HepG2 (cell line): ENCODE data around the gene IL4I1. TPM values are rescaled to one million over a fixed set of nuclear protein-coding genes. Genes with fewer than 3 reads are reported as not detected.

ENCODE experiments used
- ADNP ChIP-seq: sonication (generic); formaldehyde crosslinking; IDR thresholded peaks from 2 replicates; pipeline ENCODE4 v1.4.0; 2020; ENCODE audit warnings: missing genetic modification reagents
- ASH2L ChIP-seq: fragments of 300-600, 200-600 bp; sonication (generic); IDR thresholded peaks from 2 replicates; pipeline ENCODE4 v1.7.0; 2017; ENCODE audit warnings: low read depth, mild to moderate bottlenecking, moderate library complexity, mixed read lengths, low read length; ENCODE audit not compliant: insufficient read length
- CBFB ChIP-seq: sonication (generic); formaldehyde crosslinking; IDR thresholded peaks from 2 replicates; pipeline ENCODE4 v1.4.0; 2020; ENCODE audit warnings: missing genetic modification reagents
- E2F2 ChIP-seq: sonication (generic); formaldehyde crosslinking; IDR thresholded peaks from 2 replicates; pipeline ENCODE4 v1.4.0; 2020; ENCODE audit warnings: missing genetic modification reagents, borderline replicate concordance
- EHMT2 ChIP-seq: fragments of 200-600 bp; sonication (generic); IDR thresholded peaks from 2 replicates; pipeline ENCODE4 v1.7.0; 2017; ENCODE audit warnings: antibody characterized with exemption, low read depth, low read length, borderline replicate concordance
- GATAD1 ChIP-seq: IDR thresholded peaks from 2 replicates; pipeline ENCODE4 v1.6.1; 2016; ENCODE audit warnings: missing genetic modification reagents, missing compliant biosample characterization
- GLI4 ChIP-seq: sonication (generic); formaldehyde crosslinking; IDR thresholded peaks from 2 replicates; pipeline ENCODE4 v1.5.1; 2020; ENCODE audit warnings: missing genetic modification reagents, mild to moderate bottlenecking, moderate library complexity, borderline replicate concordance
- GRHL1 ChIP-seq: sonication (generic); formaldehyde crosslinking; conservative IDR thresholded peaks from 2 replicates; pipeline ENCODE4 v1.8.0; 2022; ENCODE audit warnings: missing genetic modification reagents
- MAZ ChIP-seq, 2 experiments: sonication (generic) in 1 of 2; formaldehyde crosslinking in 1 of 2; IDR thresholded peaks; 2 replicates each; pipeline versions ENCODE4 v1.5.0 to v1.6.1; 2012 to 2020; ENCODE audit warnings: low read depth in 2 of 2, mild to moderate bottlenecking in 2 of 2, borderline replicate concordance in 1 of 2, improper control_type of control experiment in 1 of 2, low read length in 1 of 2, missing genetic modification reagents in 1 of 2, moderate library complexity in 1 of 2
- MTF1 ChIP-seq: sonication (generic); formaldehyde crosslinking; IDR thresholded peaks from 2 replicates; pipeline ENCODE4 v1.5.0; 2020; ENCODE audit warnings: missing genetic modification reagents
- PAX8 ChIP-seq: sonication (generic); formaldehyde crosslinking; IDR thresholded peaks from 2 replicates; pipeline ENCODE4 v1.8.0; 2022; ENCODE audit warnings: mild to moderate bottlenecking, missing genetic modification reagents, borderline replicate concordance
- SIN3B ChIP-seq: fragments of 150-350 bp; IDR thresholded peaks from 2 replicates; pipeline ENCODE4 v1.6.1; 2014; ENCODE audit warnings: low read length
- TCF7 ChIP-seq: sonication (generic); IDR thresholded peaks from 2 replicates; pipeline ENCODE4 v1.6.1; 2016; ENCODE audit warnings: antibody characterized with exemption, low read depth
- ZFP62 ChIP-seq: sonication (generic); formaldehyde crosslinking; IDR thresholded peaks from 2 replicates; pipeline ENCODE4 v1.4.0; 2020; ENCODE audit warnings: missing genetic modification reagents
- ZNF101 ChIP-seq: sonication (generic); formaldehyde crosslinking; IDR thresholded peaks from 2 replicates; pipeline ENCODE4 v1.4.0; 2020; ENCODE audit warnings: mild to moderate bottlenecking, low read depth, missing genetic modification reagents, borderline replicate concordance
- ZNF12 ChIP-seq: sonication (generic); formaldehyde crosslinking; IDR thresholded peaks from 2 replicates; pipeline ENCODE4 v1.5.0; 2020; ENCODE audit warnings: missing genetic modification reagents
- ZNF260 ChIP-seq: sonication (generic); formaldehyde crosslinking; IDR thresholded peaks from 2 replicates; pipeline ENCODE4 v1.4.0; 2020; ENCODE audit warnings: missing genetic modification reagents, low read depth, mild to moderate bottlenecking, borderline replicate concordance
- ZNF562 ChIP-seq: sonication (generic); formaldehyde crosslinking; IDR thresholded peaks from 2 replicates; pipeline ENCODE4 v1.8.0; 2022; ENCODE audit warnings: missing genetic modification reagents, borderline replicate concordance
- ZNF773 ChIP-seq: sonication (generic); formaldehyde crosslinking; IDR thresholded peaks from 2 replicates; pipeline ENCODE4 v1.4.0; 2020; ENCODE audit warnings: missing genetic modification reagents, borderline replicate concordance
- ZNF790 ChIP-seq: sonication (generic); formaldehyde crosslinking; IDR thresholded peaks from 2 replicates; pipeline ENCODE4 v1.8.0; 2022; ENCODE audit warnings: missing genetic modification reagents, mild to moderate bottlenecking, borderline replicate concordance
- ZSCAN30 ChIP-seq: sonication (generic); formaldehyde crosslinking; IDR thresholded peaks from 2 replicates; pipeline ENCODE4 v1.5.0; 2020; ENCODE audit warnings: mild to moderate bottlenecking, missing genetic modification reagents
- polyA plus RNA-seq, 8 experiments: library from polyadenylated mRNA; depleted of rRNA in 3 of 8; stranded (reverse) in 7 of 8; unstranded in 1 of 8; fragments of >200 nt; fragmentation: Illumina TruSeq in 4 of 8; extraction: Trizol in 4 of 8; gene quantifications; 2 replicates each; pipeline versions ENCODE4 v1.2.1 to v1.2.3, GENCODE V29; 2011 to 2016; ENCODE audit warnings: low read depth in 4 of 8, missing spikeins in 1 of 8, mixed read lengths in 1 of 8; ENCODE audit not compliant: insufficient read depth in 1 of 8
- total RNA-seq, 5 experiments: library from RNA; depleted of rRNA; stranded (reverse); fragments of >200 nt; fragmentation: Illumina TruSeq; extraction: Trizol; gene quantifications; 2 replicates each; pipeline ENCODE4 v1.2.3, GENCODE V29; 2016; ENCODE audit warnings: low read depth in 1 of 5
- TF ChIP-seq, protein P1 (sequence below): sonication (generic); formaldehyde crosslinking; IDR thresholded peaks from 2 replicates; pipeline ENCODE4 v1.8.0; 2022; ENCODE audit warnings: missing genetic modification reagents, mild to moderate bottlenecking, borderline replicate concordance
- TF ChIP-seq, protein P2 (sequence below): sonication (generic); formaldehyde crosslinking; IDR thresholded peaks from 2 replicates; pipeline ENCODE4 v1.5.1; 2020; ENCODE audit warnings: mild to moderate bottlenecking, missing genetic modification reagents

Gene IL4I1
- total and polyA plus RNA-seq, 2 of the 13 experiments (the other 11 are each of a cell fraction or from before 2014, with no cell fraction given), result not detected

- TF ChIP-seq ZNF562 (CRISPR knock-in tag), result no peak
- no peak; the same call in 1 of the 2 replicates for TF ChIP-seq SIN3B
- TF ChIP-seq ZSCAN30 (CRISPR knock-in tag), result no peak; the same call in 1 of the 2 replicates
- no peak for TF ChIP-seq MTF1 (CRISPR knock-in tag)
- TF ChIP-seq ASH2L, result peak; percentile 68
- no peak for TF ChIP-seq PAX8 (CRISPR knock-in tag)
- peak; percentile 70; the same call in 1 of the 2 replicates for TF ChIP-seq EHMT2
- TF ChIP-seq ZNF773 (CRISPR knock-in tag), result no peak
- TF ChIP-seq ADNP (CRISPR knock-in tag), result no peak
- TF ChIP-seq GRHL1, result no peak
- TF ChIP-seq ZFP62 (CRISPR knock-in tag), result no peak
- TF ChIP-seq, protein P1, sequence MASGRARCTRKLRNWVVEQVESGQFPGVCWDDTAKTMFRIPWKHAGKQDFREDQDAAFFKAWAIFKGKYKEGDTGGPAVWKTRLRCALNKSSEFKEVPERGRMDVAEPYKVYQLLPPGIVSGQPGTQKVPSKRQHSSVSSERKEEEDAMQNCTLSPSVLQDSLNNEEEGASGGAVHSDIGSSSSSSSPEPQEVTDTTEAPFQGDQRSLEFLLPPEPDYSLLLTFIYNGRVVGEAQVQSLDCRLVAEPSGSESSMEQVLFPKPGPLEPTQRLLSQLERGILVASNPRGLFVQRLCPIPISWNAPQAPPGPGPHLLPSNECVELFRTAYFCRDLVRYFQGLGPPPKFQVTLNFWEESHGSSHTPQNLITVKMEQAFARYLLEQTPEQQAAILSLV, result peak; percentile 68; the same call in 1 of the 2 replicates
- TF ChIP-seq, protein P2, sequence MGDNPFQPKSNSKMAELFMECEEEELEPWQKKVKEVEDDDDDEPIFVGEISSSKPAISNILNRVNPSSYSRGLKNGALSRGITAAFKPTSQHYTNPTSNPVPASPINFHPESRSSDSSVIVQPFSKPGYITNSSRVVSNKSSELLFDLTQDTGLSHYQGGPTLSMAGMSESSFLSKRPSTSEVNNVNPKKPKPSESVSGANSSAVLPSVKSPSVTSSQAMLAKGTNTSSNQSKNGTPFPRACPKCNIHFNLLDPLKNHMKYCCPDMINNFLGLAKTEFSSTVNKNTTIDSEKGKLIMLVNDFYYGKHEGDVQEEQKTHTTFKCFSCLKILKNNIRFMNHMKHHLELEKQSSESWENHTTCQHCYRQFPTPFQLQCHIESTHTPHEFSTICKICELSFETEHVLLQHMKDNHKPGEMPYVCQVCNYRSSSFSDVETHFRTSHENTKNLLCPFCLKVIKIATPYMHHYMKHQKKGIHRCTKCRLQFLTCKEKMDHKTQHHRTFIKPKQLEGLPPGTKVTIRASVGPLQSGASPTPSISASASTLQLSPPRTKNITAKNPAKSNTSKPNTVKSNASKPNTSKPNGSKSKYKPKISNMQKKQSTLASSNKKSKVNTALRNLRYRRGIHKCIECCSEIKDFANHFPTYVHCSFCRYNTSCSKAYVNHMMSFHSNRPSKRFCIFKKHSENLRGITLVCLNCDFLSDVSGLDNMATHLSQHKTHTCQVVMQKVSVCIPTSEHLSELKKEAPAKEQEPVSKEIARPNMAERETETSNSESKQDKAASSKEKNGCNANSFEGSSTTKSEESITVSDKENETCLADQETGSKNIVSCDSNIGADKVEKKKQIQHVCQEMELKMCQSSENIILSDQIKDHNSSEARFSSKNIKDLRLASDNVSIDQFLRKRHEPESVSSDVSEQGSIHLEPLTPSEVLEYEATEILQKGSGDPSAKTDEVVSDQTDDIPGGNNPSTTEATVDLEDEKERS (CRISPR knock-in tag), result no peak
- no peak for TF ChIP-seq GLI4 (CRISPR knock-in tag)
- TF ChIP-seq ZNF12 (CRISPR knock-in tag), result no peak
- TF ChIP-seq TCF7, result no peak
- 0 out of 2 replicates have a peak, but pooled peaks have one; percentile 19 for TF ChIP-seq ZNF101
- TF ChIP-seq MAZ (IDR thresholded peaks at IDR 0.05; ENCODE audit: borderline replicate concordance, low read depth, low read length), result no peak
- peak; percentile 85 for TF ChIP-seq MAZ (CRISPR knock-in tag; IDR thresholded peaks at IDR 0.05; ENCODE audit: low read depth)
- no peak for TF ChIP-seq ZNF790 (CRISPR knock-in tag)
- TF ChIP-seq E2F2 (CRISPR knock-in tag), result 0 out of 2 replicates have a peak, but pooled peaks have one; percentile 28
- no peak; the same call in none of the 2 replicates for TF ChIP-seq CBFB (CRISPR knock-in tag)
- peak; percentile 79 for TF ChIP-seq GATAD1 (CRISPR knock-in tag)
- no peak for TF ChIP-seq ZNF260 (CRISPR knock-in tag)
Observed at GRCh38 chr19:49876422-49877019, 20.2 kb downstream of the IL4I1 start (continued).
